ENCODE data around the gene TLR9. TPM values are rescaled to one million over a fixed set of nuclear protein-coding genes. Genes with fewer than 3 reads are reported as not detected.

Gene TLR9
- total RNA-seq, 1 experiment from 2014 or later = not detected

DNA sequence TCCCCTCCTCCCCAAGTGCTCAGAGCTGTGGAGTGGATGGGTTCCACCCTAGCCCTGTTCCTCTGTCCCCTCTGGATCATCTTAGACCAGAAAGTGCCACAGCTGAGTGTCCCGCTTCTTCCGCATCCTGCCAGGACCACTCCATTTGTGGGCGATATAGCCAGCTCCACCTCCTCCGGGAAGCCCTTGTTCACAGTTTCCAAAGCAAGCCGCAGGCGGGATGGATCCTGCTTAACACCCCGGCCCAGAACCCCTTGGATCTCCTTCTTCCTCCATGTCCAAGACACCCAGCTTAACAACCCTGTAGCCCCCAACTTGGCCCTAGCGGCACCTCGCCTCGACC is 28.0 kb downstream of the TLR9 start:
- Mint-ChIP-seq H3K27ac (peak overlapping the region; percentile 47), H3K4me3 (peak overlapping the region; percentile 93), H3K9me3 (no peaks in the 10 kb centered on the region), H3K27me3 (ENCODE audit: low read depth) (peaks cover 11% of the 10 kb centered on the region), H3K4me1 (peaks cover 15% of the 10 kb centered on the region), H3K36me3 (peaks cover 17% of the 10 kb centered on the region)
- ATAC-seq (peak; percentile 30; the same call in 1 of the 2 replicates), DNase-seq (ENCODE audit: low spot score) (no peak)
- TF ChIP-seq ETV6 (CRISPR knock-in tag; IDR thresholded peaks at IDR 0.05) = no peak
- TF ChIP-seq, protein P1, sequence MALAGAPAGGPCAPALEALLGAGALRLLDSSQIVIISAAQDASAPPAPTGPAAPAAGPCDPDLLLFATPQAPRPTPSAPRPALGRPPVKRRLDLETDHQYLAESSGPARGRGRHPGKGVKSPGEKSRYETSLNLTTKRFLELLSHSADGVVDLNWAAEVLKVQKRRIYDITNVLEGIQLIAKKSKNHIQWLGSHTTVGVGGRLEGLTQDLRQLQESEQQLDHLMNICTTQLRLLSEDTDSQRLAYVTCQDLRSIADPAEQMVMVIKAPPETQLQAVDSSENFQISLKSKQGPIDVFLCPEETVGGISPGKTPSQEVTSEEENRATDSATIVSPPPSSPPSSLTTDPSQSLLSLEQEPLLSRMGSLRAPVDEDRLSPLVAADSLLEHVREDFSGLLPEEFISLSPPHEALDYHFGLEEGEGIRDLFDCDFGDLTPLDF (CRISPR knock-in tag; IDR thresholded peaks at IDR 0.05) = no peak
- TF ChIP-seq ZSCAN18 (CRISPR knock-in tag; IDR thresholded peaks at IDR 0.05) = no peak
- TF ChIP-seq, protein P2, sequence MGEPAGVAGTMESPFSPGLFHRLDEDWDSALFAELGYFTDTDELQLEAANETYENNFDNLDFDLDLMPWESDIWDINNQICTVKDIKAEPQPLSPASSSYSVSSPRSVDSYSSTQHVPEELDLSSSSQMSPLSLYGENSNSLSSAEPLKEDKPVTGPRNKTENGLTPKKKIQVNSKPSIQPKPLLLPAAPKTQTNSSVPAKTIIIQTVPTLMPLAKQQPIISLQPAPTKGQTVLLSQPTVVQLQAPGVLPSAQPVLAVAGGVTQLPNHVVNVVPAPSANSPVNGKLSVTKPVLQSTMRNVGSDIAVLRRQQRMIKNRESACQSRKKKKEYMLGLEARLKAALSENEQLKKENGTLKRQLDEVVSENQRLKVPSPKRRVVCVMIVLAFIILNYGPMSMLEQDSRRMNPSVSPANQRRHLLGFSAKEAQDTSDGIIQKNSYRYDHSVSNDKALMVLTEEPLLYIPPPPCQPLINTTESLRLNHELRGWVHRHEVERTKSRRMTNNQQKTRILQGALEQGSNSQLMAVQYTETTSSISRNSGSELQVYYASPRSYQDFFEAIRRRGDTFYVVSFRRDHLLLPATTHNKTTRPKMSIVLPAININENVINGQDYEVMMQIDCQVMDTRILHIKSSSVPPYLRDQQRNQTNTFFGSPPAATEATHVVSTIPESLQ (CRISPR knock-in tag; IDR thresholded peaks at IDR 0.05) = no peak
- POLR2A ChIA-PET = interaction anchor here (1.1 kb wide), 1 partner anchor 43 kb away, joined by 4 read pairs; the partner anchor contains the start of gene POC1A
- CTCF ChIA-PET = interaction anchor here (0.6 to 1.7 kb wide), 9 partner anchors 23 to 250 kb away, joined by 3 to 5 read pairs (median 3); partner anchors contain the start of gene ABHD14A

DNA sequence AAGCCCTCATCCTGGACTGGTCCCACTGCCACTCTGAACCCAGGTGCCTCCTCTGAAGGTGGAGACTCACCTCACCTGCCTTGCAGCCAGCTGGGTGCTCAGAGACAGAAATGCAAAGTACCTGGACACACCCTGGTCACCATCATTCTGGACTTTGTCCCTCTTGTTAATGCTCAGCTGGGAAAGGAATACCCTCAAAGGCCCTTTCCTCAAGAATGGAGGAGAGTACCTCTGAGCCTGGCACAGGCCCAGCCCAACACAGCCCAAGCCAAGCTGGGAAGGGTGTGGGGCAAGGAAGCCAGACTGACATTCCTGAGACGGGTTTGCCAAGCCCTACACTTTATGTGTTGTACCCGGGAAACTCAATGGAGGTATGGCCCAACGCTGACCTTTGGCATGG is 28.5 kb downstream of the TLR9 start:
- Mint-ChIP-seq H3K4me1 (peaks cover 15% of the 10 kb centered on the region), H3K9me3 (no peaks in the 10 kb centered on the region), H3K27me3 (ENCODE audit: low read depth) (peaks cover 11% of the 10 kb centered on the region), H3K4me3 (no peak overlapping the region; the same call in 1 of the 2 replicates), H3K27ac (no peak overlapping the region), H3K36me3 (peaks cover 14% of the 10 kb centered on the region)
- ATAC-seq (no peak), DNase-seq (ENCODE audit: low spot score) (no peak)
- TF ChIP-seq, protein P3, sequence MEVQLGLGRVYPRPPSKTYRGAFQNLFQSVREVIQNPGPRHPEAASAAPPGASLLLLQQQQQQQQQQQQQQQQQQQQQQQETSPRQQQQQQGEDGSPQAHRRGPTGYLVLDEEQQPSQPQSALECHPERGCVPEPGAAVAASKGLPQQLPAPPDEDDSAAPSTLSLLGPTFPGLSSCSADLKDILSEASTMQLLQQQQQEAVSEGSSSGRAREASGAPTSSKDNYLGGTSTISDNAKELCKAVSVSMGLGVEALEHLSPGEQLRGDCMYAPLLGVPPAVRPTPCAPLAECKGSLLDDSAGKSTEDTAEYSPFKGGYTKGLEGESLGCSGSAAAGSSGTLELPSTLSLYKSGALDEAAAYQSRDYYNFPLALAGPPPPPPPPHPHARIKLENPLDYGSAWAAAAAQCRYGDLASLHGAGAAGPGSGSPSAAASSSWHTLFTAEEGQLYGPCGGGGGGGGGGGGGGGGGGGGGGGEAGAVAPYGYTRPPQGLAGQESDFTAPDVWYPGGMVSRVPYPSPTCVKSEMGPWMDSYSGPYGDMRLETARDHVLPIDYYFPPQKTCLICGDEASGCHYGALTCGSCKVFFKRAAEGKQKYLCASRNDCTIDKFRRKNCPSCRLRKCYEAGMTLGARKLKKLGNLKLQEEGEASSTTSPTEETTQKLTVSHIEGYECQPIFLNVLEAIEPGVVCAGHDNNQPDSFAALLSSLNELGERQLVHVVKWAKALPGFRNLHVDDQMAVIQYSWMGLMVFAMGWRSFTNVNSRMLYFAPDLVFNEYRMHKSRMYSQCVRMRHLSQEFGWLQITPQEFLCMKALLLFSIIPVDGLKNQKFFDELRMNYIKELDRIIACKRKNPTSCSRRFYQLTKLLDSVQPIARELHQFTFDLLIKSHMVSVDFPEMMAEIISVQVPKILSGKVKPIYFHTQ (CRISPR knock-in tag; IDR thresholded peaks at IDR 0.05) = no peak
- TF ChIP-seq IRF2 (CRISPR knock-in tag; IDR thresholded peaks at IDR 0.05; ENCODE audit: borderline replicate concordance, low read depth) (no peak), ELF4 (CRISPR knock-in tag; IDR thresholded peaks at IDR 0.05; ENCODE audit: low read depth) (no peak), ZNF416 (CRISPR knock-in tag; IDR thresholded peaks at IDR 0.05) (no peak), ZNF263 (CRISPR knock-in tag; IDR thresholded peaks at IDR 0.05; ENCODE audit: low read depth) (no peak), ZBTB21 (CRISPR knock-in tag; IDR thresholded peaks at IDR 0.05; ENCODE audit: borderline replicate concordance) (no peak)
- TF ChIP-seq, protein P2 (CRISPR knock-in tag; IDR thresholded peaks at IDR 0.05) = no peak
- TF ChIP-seq, protein P4, sequence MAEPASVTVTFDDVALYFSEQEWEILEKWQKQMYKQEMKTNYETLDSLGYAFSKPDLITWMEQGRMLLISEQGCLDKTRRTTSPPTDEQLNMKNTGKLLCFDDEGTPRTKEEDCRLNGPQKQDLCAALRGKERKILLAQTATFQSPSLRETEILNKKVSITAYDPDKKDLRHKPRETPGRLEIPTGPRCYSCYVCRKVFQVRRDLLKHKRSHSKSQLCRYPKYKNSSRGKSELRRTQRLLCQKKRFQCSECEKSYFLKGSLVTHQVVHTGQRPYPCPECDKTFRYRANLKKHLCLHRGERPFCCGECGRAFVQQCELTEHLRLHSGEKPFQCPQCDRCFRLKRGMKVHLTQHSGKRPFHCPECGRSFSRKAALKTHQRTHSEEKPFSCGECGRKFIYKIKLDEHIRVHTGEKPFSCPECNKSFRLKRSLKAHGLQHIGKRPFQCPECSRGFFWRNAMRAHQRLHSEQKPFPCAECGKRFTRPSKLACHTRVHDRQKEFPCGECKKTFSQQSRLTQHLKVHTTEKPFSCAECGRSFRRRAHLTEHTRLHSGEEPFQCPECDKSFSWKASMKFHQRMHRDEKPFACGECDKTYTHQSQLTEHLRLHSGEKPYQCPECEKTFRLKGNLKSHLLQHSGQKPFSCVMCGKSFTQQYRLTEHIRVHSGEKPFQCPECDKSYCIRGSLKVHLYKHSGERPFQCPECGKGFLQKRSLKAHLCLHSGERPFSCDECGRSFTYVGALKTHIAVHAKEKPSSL (CRISPR knock-in tag; conservative IDR thresholded peaks at IDR 0.05) = no peak
- POLR2A ChIA-PET = interaction anchor here (1.1 kb wide), 1 partner anchor 42 kb away, joined by 4 read pairs; the partner anchor contains the start of gene POC1A
- CTCF ChIA-PET = interaction anchor here (0.6 to 2.6 kb wide), 9 partner anchors 23 to 250 kb away, joined by 3 to 8 read pairs (median 4); partner anchors contain the start of gene ABHD14A
